Measurements from ENCODE around the gene ESYT2. TPM values are rescaled to one million over a fixed set of nuclear protein-coding genes. Genes with fewer than 3 reads are reported as not detected.

The ESYT2 gene
- total and polyA plus RNA-seq, 2 experiments from 2014 or later = 33.4 to 59.6 TPM

DNA sequence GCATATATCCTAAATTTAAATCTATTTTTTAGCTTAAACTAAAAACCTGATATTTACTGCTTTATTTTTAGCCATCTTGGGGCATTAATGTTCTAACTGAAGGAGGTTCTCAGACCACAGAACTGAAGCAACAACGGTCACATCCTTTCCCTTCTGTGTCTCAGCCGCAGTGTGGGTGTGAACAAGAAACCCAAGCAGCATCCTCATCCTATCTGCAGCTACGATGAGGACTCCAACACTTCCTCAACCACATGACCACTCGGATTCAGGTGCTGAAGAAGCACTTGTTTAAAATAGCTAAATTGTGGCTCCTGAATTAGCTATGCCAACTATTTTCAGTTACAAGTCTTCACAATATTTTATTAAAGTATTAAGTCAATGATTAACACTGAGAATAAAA, 5.3 kb downstream of the ESYT2 start:
- Histone ChIP-seq H3K9me2 (replicated peaks; ENCODE audit: insufficient read depth) (no peaks in the 10 kb centered on the region), H3K27ac (no peak overlapping the region), H3K9me3 (ENCODE audit: low read depth) (no peaks in the 10 kb centered on the region), H4K20me1 (ENCODE audit: insufficient read depth, poor library complexity, severe bottlenecking) (peaks cover 24% of the 10 kb centered on the region), H3K4me2 (no peak overlapping the region), H3K79me2 (peaks cover 90% of the 10 kb centered on the region), H3K4me1 (ENCODE audit: insufficient read depth) (peaks cover 28% of the 10 kb centered on the region), H2AFZ (no peak overlapping the region), H3K4me3 (no peak overlapping the region), H3K27me3 (no peaks in the 10 kb centered on the region), H3K36me3 (replicated peaks; ENCODE audit: insufficient read depth, low read depth) (no peaks in the 10 kb centered on the region)
- TF ChIP-seq, protein P1, sequence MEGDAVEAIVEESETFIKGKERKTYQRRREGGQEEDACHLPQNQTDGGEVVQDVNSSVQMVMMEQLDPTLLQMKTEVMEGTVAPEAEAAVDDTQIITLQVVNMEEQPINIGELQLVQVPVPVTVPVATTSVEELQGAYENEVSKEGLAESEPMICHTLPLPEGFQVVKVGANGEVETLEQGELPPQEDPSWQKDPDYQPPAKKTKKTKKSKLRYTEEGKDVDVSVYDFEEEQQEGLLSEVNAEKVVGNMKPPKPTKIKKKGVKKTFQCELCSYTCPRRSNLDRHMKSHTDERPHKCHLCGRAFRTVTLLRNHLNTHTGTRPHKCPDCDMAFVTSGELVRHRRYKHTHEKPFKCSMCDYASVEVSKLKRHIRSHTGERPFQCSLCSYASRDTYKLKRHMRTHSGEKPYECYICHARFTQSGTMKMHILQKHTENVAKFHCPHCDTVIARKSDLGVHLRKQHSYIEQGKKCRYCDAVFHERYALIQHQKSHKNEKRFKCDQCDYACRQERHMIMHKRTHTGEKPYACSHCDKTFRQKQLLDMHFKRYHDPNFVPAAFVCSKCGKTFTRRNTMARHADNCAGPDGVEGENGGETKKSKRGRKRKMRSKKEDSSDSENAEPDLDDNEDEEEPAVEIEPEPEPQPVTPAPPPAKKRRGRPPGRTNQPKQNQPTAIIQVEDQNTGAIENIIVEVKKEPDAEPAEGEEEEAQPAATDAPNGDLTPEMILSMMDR (IDR thresholded peaks at IDR 0.05; ENCODE audit: poor library complexity) = no peak
- TF ChIP-seq EZH2 (IDR thresholded peaks at IDR 0.05; ENCODE audit: borderline replicate concordance) (no peak), EZH2phosphoT487 (IDR thresholded peaks at IDR 0.05; ENCODE audit: low read depth, severe bottlenecking, unreplicated experiment) (no peak)
- DNase-seq (ENCODE audit: low spot score) = no peak
- WGBS (ENCODE audit: low lambda C conversion rate, missing lambda C conversion rate) = 63% methylated on average over 4 of the region's 4 CpGs

DNA sequence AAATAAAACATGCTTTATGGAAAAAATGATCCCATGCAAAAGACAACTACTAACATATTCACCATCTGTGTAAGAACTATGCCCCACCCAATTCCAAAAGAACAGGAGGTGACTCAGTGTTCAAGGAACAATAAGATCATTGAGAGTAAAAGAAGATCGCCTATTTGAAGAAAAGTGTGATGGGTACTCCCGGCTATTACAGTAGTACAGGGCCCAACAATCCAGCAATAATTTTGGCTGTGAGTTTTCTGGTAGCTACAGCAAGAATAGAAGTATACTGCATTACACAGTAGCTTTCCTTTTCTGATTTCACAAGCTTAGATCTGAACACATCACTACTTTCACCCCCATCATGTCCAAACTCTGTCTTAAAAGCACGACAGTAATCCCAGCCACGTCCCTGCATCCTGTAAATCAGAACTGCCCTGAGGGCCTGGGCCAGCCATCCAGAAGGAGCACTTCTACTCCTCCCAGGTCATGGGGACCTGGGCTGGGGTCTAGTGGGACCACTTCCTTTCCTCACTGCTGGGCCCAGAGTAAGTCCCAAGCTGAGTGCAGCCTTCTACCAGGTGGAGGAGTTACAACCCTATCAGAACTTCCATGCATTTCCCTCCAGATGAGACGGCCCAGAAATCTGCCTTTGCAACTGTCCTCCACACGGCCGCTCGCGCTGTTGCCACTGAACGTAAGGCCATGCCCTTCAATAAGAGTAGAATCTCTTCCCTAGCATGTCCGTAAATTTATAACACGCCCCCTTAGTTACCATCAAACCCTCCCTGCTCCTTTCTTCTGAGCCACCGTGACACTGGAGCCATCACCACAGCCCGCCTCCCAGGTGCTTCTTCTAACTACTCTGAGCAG, 7.9 kb downstream of the ESYT2 start:
- peak; percentile 44 for DNase-seq (ENCODE audit: low spot score)
- H2AFZ ChIP-seq = no peak overlapping the region

DNA sequence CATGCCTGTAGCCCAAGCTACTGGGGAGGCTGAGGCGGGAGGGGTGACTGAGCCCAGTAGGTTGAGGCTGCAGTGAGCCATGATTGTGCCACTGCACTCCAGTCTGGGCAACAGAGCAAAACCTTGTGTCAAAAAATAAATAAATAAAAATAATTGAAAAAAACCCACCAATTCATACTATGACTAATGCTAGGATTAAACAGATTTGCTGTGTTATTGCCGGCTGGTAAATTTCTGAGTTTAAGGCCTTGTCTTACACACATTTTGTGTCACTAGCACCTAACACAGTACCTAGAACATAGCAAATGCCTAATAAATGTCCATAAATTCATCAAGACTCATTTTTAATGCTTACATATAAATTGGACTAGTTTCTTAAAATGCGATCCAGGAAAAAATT, 8.7 kb downstream of the ESYT2 start:
- no peaks in the 10 kb centered on the region for H3K36me3 ChIP-seq (replicated peaks; ENCODE audit: insufficient read depth, low read depth)
- WGBS (ENCODE audit: low lambda C conversion rate, missing lambda C conversion rate) = 83% methylated on average over 3 of the region's 3 CpGs
- H3K27me3 ChIP-seq = no peaks in the 10 kb centered on the region
- peak overlapping the region; percentile 15 for H3K4me2 ChIP-seq
- H3K27ac ChIP-seq = peak overlapping the region; percentile 98
- H3K9me3 ChIP-seq (ENCODE audit: low read depth) = no peaks in the 10 kb centered on the region
- H4K20me1 ChIP-seq (ENCODE audit: insufficient read depth, poor library complexity, severe bottlenecking) = peaks cover 5% of the 10 kb centered on the region
- no peak overlapping the region for H2AFZ ChIP-seq
- peaks cover 51% of the 10 kb centered on the region for H3K4me1 ChIP-seq (ENCODE audit: insufficient read depth)
- no peak overlapping the region for H3K4me3 ChIP-seq
- TF ChIP-seq EZH2phosphoT487 (IDR thresholded peaks at IDR 0.05; ENCODE audit: low read depth, severe bottlenecking, unreplicated experiment) = no peak
- no peak for TF ChIP-seq EZH2 (IDR thresholded peaks at IDR 0.05; ENCODE audit: borderline replicate concordance)
- TF ChIP-seq, protein P1 (IDR thresholded peaks at IDR 0.05; ENCODE audit: poor library complexity) = no peak
- no peak for DNase-seq (ENCODE audit: low spot score)
- H3K79me2 ChIP-seq = peaks cover 87% of the 10 kb centered on the region
- H3K9me2 ChIP-seq (replicated peaks; ENCODE audit: insufficient read depth) = no peaks in the 10 kb centered on the region

More for the DNA sequence above, 7.9 kb downstream of the ESYT2 start:
- WGBS (ENCODE audit: low lambda C conversion rate, missing lambda C conversion rate) = 79% methylated on average over 14 of the region's 14 CpGs
- Histone ChIP-seq H3K27ac (peak overlapping the region; percentile 98), H3K36me3 (replicated peaks; ENCODE audit: insufficient read depth, low read depth) (no peaks in the 10 kb centered on the region), H4K20me1 (ENCODE audit: insufficient read depth, poor library complexity, severe bottlenecking) (peaks cover 8% of the 10 kb centered on the region), H3K27me3 (no peaks in the 10 kb centered on the region), H3K4me2 (peak overlapping the region; percentile 15), H3K4me3 (no peak overlapping the region), H3K9me2 (replicated peaks; ENCODE audit: insufficient read depth) (no peaks in the 10 kb centered on the region), H3K9me3 (ENCODE audit: low read depth) (no peaks in the 10 kb centered on the region), H3K79me2 (peaks cover 87% of the 10 kb centered on the region), H3K4me1 (ENCODE audit: insufficient read depth) (peaks cover 44% of the 10 kb centered on the region)
- no peak for TF ChIP-seq EZH2phosphoT487 (IDR thresholded peaks at IDR 0.05; ENCODE audit: low read depth, severe bottlenecking, unreplicated experiment)

DNA sequence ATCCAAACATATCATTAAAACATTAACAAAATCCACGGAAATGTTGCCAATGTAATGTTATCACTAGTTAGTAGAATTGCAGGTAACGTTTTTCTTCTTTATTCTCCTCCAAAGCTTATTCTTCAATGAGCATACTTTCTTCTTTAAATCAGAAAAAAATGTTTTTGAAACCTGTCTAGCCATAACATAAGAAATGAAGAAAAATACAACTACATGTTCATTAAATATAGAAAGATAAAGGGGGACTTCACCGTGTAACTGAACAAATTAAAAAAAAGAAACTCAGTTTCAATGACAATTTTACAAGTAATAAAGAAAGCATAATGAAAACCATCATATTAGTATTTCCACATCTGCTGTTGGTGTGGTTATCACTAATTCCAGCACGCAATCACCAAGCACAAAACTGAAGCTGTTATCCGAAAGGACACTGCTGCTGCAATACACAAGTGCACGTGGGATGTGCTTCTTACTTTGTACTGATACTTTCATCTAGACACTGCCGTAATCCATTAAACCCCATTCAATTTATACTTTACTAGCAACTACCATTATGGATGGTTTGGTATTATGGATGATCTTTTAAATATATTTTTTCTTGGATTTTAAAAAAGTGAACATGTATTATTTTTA, 9.6 kb downstream of the ESYT2 start:
- H3K4me1 ChIP-seq (ENCODE audit: insufficient read depth) = peaks cover 55% of the 10 kb centered on the region
- peak overlapping the region; percentile 98 for H3K27ac ChIP-seq
- 73% methylated on average over 7 of the region's 7 CpGs for WGBS (ENCODE audit: low lambda C conversion rate, missing lambda C conversion rate)
- peak overlapping the region; percentile 69 for H3K4me2 ChIP-seq
- peaks cover 5% of the 10 kb centered on the region for H4K20me1 ChIP-seq (ENCODE audit: insufficient read depth, poor library complexity, severe bottlenecking)
- TF ChIP-seq, protein P1 (IDR thresholded peaks at IDR 0.05; ENCODE audit: poor library complexity) = no peak
- TF ChIP-seq EZH2phosphoT487 (IDR thresholded peaks at IDR 0.05; ENCODE audit: low read depth, severe bottlenecking, unreplicated experiment) (no peak), EZH2 (IDR thresholded peaks at IDR 0.05; ENCODE audit: borderline replicate concordance) (no peak)
- no peaks in the 10 kb centered on the region for H3K27me3 ChIP-seq
- H2AFZ ChIP-seq = no peak overlapping the region
- H3K4me3 ChIP-seq = no peak overlapping the region
- DNase-seq (ENCODE audit: low spot score) = no peak
- no peaks in the 10 kb centered on the region for H3K36me3 ChIP-seq (replicated peaks; ENCODE audit: insufficient read depth, low read depth)
- no peaks in the 10 kb centered on the region for H3K9me3 ChIP-seq (ENCODE audit: low read depth)
- no peaks in the 10 kb centered on the region for H3K9me2 ChIP-seq (replicated peaks; ENCODE audit: insufficient read depth)
- peaks cover 87% of the 10 kb centered on the region for H3K79me2 ChIP-seq

All from hepatocyte (in vitro differentiated cells).